OCI-LY1 (cell line): Measurements from ENCODE around the gene HES2.

ENCODE experiments used
- H2AFZ ChIP-seq: fragments of 200-600 bp; sonication (generic), shearing (Covaris generic); 2 replicates; pipeline ENCODE4 v1.6.0; 2014; ENCODE audit warnings: antibody characterized with exemption, mild to moderate bottlenecking, low read length
- H3F3A ChIP-seq: fragments of 200-600 bp; sonication (generic), shearing (Covaris generic); 2 replicates; pipeline ENCODE4 v1.6.0; 2014; ENCODE audit warnings: mild to moderate bottlenecking, antibody characterized with exemption, low read length, moderate library complexity; ENCODE audit not compliant: insufficient read depth
- H3K27ac ChIP-seq: fragments of 200-600 bp; sonication (generic); 2 replicates; pipeline ENCODE4 v1.5.1; 2014; ENCODE audit warnings: low read length, mixed run types, mild to moderate bottlenecking, low read depth; ENCODE audit not compliant: poor library complexity, severe bottlenecking
- H3K27me3 ChIP-seq: fragments of 200-600 bp; sonication (generic); 2 replicates; pipeline ENCODE4 v1.6.0; 2014; ENCODE audit warnings: antibody characterized with exemption, mild to moderate bottlenecking, low read length, moderate library complexity; ENCODE audit not compliant: insufficient read depth
- H3K36me3 ChIP-seq: fragments of 200-600 bp; sonication (generic); 2 replicates; pipeline ENCODE4 v1.6.1; 2014; ENCODE audit warnings: mild to moderate bottlenecking, antibody characterized with exemption, low read length, moderate library complexity, mixed read lengths; ENCODE audit not compliant: insufficient read depth
- H3K4me1 ChIP-seq: fragments of 200-600 bp; sonication (generic); 2 replicates; pipeline ENCODE4 v1.5.1; 2014; ENCODE audit warnings: mild to moderate bottlenecking, low read length, moderate library complexity; ENCODE audit not compliant: insufficient read depth, severe bottlenecking
- H3K4me2 ChIP-seq: fragments of 200-600 bp; sonication (generic), shearing (Covaris generic); 2 replicates; pipeline ENCODE4 v1.6.1; 2014; ENCODE audit warnings: low read length
- H3K4me3 ChIP-seq: fragments of 200-600 bp; sonication (generic); 2 replicates; pipeline ENCODE4 v1.5.1; 2014; ENCODE audit warnings: low read length, low read depth, mild to moderate bottlenecking, mixed read lengths; ENCODE audit not compliant: poor library complexity, severe bottlenecking
- H3K79me2 ChIP-seq: fragments of 200-600 bp; shearing (Covaris generic); 2 replicates; pipeline ENCODE4 v1.6.1; 2016; ENCODE audit warnings: mixed run types, low read length, mixed read lengths; ENCODE audit not compliant: insufficient read depth
- H3K9ac ChIP-seq: fragments of 200-600 bp; sonication (generic), shearing (Covaris generic); 2 replicates; pipeline ENCODE4 v1.6.1; 2014; ENCODE audit warnings: mild to moderate bottlenecking, low read length, mixed read lengths
- H3K9me2 ChIP-seq: fragments of 200-600 bp; sonication (generic), shearing (Covaris generic); 2 replicates; pipeline ENCODE4 v1.6.1; 2014; ENCODE audit warnings: low read depth, mild to moderate bottlenecking, low read length, mixed read lengths
- H3K9me3 ChIP-seq: fragments of 200-600 bp; shearing (Covaris generic); 2 replicates; pipeline ENCODE4 v1.6.1; 2014; ENCODE audit warnings: low read length, mixed read lengths
- H4K20me1 ChIP-seq: fragments of 200-600 bp; sonication (generic), shearing (Covaris generic); 2 replicates; pipeline ENCODE4 v1.6.0; 2016; ENCODE audit warnings: mild to moderate bottlenecking, low read length; ENCODE audit not compliant: insufficient read depth
- EZH2 ChIP-seq: fragments of 200-600 bp; sonication (generic), shearing (Covaris generic); IDR thresholded peaks from 2 replicates; pipeline ENCODE4 v1.8.0; 2017; ENCODE audit warnings: borderline replicate concordance, mixed run types, mild to moderate bottlenecking, antibody characterized with exemption, low read length, moderate library complexity, mixed read lengths
- TF ChIP-seq, protein P1 (sequence below): fragments of 200-600 bp; sonication (generic), shearing (Covaris generic); IDR thresholded peaks from 2 replicates; pipeline ENCODE4 v1.5.1; 2017; ENCODE audit warnings: mild to moderate bottlenecking, antibody characterized with exemption, low read length, moderate library complexity, mixed read lengths

The HES2 gene

DNA sequence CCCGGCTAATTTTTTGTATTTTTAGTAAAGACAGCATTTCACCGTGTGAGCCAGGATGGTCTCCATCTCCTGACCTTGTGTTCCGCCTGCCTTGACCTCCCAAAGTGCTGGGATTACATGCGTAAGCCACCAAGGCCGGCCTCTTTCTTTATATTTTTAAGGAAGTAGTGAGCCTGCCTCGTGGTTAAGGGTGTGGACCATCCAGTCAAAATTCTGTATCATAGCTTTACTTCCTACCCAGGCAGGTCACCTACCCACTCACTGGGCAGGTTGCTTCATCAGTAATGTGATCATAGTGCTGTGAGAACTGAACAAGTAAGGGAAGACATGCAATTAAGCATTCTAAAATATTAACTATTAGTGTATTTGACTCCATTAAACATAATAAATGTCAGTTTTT is 18.0 kb downstream of the HES2 start:
- Histone ChIP-seq H3K4me3 (no peak overlapping the region), H3K9me2 (no peaks in the 10 kb centered on the region), H3K9me3 (no peaks in the 10 kb centered on the region), H3K9ac (no peak overlapping the region), H3K27ac (no peak overlapping the region), H3F3A (no peaks in the 10 kb centered on the region), H4K20me1 (no peaks in the 10 kb centered on the region), H3K27me3 (no peaks in the 10 kb centered on the region), H2AFZ (no peak overlapping the region), H3K79me2 (no peaks in the 10 kb centered on the region), H3K4me2 (no peak overlapping the region), H3K4me1 (no peaks in the 10 kb centered on the region), H3K36me3 (no peaks in the 10 kb centered on the region)
- TF ChIP-seq, protein P1, sequence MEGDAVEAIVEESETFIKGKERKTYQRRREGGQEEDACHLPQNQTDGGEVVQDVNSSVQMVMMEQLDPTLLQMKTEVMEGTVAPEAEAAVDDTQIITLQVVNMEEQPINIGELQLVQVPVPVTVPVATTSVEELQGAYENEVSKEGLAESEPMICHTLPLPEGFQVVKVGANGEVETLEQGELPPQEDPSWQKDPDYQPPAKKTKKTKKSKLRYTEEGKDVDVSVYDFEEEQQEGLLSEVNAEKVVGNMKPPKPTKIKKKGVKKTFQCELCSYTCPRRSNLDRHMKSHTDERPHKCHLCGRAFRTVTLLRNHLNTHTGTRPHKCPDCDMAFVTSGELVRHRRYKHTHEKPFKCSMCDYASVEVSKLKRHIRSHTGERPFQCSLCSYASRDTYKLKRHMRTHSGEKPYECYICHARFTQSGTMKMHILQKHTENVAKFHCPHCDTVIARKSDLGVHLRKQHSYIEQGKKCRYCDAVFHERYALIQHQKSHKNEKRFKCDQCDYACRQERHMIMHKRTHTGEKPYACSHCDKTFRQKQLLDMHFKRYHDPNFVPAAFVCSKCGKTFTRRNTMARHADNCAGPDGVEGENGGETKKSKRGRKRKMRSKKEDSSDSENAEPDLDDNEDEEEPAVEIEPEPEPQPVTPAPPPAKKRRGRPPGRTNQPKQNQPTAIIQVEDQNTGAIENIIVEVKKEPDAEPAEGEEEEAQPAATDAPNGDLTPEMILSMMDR = no peak
- no peak for TF ChIP-seq EZH2

DNA sequence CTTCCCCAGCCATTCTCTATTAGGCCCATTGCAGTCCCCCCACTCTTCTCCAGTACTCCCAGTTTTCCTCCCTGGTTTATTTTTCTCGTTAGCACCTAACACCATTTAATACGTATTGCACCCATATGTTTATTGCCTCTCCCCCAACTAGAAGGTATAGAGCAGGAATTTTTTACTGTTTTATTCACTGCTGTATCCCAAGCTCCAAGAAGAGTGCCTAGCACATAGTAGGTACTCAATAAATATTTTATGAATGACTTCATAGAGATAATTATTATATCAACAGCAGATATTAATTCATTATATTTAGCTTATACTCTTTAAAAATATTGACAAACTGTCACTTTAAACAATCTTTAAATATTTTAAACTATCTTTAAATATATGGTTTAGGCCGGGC is 20.4 kb downstream of the HES2 start:
- Histone ChIP-seq H3K27me3 (no peaks in the 10 kb centered on the region), H3K9me2 (no peaks in the 10 kb centered on the region), H3K79me2 (no peaks in the 10 kb centered on the region), H3K4me3 (no peak overlapping the region), H3K27ac (no peak overlapping the region), H3K4me1 (peaks cover 2% of the 10 kb centered on the region), H3K4me2 (no peak overlapping the region), H3F3A (no peaks in the 10 kb centered on the region), H3K9ac (no peak overlapping the region), H3K36me3 (no peaks in the 10 kb centered on the region), H2AFZ (no peak overlapping the region), H4K20me1 (no peaks in the 10 kb centered on the region), H3K9me3 (no peaks in the 10 kb centered on the region)
- TF ChIP-seq, protein P1 = no peak
- no peak for TF ChIP-seq EZH2

DNA sequence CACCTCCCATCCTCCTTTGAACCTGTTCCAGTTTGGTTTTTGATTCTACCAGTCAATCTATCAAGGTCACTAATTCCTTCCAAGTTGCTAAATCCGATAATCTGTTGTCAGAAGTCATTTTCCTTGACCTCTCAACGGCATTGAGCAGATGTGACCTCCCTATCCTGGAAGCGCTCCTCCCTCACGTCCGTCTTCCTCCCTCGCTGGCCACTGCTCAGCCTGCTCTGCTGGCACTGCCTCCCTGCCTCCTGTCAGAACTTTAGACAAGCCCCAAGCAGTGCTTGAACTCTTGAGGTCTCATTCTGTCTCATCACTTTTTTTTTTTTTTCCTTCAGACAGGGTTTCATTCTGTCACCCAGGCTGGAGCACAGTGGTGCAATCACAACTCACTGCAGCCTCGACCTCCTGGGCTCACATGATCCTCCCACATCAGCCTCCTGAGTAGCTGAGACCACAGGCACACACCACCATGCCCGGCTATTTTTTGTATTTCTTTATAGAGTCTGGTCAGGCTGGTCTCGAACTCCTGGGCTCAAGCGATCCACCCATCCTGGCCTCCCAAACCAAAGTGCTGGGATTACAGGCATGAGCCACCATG is 21.8 kb downstream of the HES2 start:
- no peaks in the 10 kb centered on the region for H4K20me1 ChIP-seq
- peaks cover 7% of the 10 kb centered on the region for H3K4me1 ChIP-seq
- no peaks in the 10 kb centered on the region for H3K36me3 ChIP-seq
- no peak overlapping the region for H3K4me3 ChIP-seq
- no peaks in the 10 kb centered on the region for H3K27me3 ChIP-seq
- TF ChIP-seq, protein P1 = no peak
- no peak for TF ChIP-seq EZH2
- H3K9me2 ChIP-seq = no peaks in the 10 kb centered on the region
- no peak overlapping the region for H3K9ac ChIP-seq
- H2AFZ ChIP-seq = no peak overlapping the region
- H3K79me2 ChIP-seq = no peaks in the 10 kb centered on the region
- no peak overlapping the region for H3K4me2 ChIP-seq
- no peak overlapping the region for H3K27ac ChIP-seq
- H3K9me3 ChIP-seq = no peaks in the 10 kb centered on the region
- H3F3A ChIP-seq = no peaks in the 10 kb centered on the region
